Hematopoietic multipotent progenitor cell (in vitro differentiated cells): ENCODE results near the gene CLN6. TPM values are rescaled to one million over a fixed set of nuclear protein-coding genes. Genes with fewer than 3 reads are reported as not detected.
"Not testable (repeated sequence)": the region's sequence is repeated elsewhere in the genome, so short reads cannot be mapped to it uniquely, and the experiment has no call there.

ENCODE experiments used
- DNase-seq, 3 donors: peaks; one replicate each; pipeline ENCODE4 v3.0.0-alpha.2; 2011 to 2015; ENCODE audit warnings: low read depth in 2 of 3, low spot score in 2 of 3
- total RNA-seq: library from RNA; depleted of rRNA; stranded (reverse); fragments of >200 nt; gene quantifications from one replicate; pipeline ENCODE4 v1.2.3, GENCODE V29; 2012

The CLN6 gene
- total RNA-seq, 1 donor = 26.4 TPM

DNA sequence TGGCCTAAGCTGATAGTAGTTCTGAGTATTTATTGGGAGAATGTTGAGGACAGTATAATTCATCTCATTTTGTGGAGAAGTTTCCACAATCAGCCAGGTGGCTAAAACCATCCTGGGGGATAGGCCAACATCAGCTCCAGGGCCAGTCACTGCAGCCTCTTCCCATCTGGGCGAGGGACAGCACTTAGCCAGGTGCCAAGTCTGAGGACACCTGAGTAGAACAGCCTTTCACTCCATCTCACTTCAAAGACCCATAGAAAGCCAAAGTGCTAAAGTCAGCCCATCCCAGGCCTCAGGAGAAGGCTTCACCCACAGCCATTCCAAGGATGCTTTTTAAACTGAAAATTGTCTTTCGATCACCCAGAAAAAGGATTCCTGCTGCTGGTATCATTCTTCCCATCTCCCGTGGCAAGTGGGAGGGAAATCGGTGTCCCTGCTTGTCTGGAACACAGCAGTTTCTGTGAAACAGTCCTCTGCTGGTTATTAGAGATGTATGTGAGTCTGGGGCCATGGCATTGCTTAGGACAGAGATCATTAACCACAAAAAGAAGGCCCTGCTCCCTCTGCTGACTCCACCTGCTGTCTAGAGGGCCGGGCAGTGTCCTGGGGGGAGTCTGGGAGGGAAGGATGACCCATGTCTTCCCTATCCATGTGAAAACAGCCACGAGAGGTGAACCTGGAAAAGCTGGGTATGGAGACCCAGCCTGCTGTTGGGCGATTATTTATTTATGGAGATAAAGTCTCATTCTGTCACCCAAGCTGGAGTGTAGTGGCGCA, 34.0 kb downstream of the CLN6 start:
- no peak for DNase-seq

DNA sequence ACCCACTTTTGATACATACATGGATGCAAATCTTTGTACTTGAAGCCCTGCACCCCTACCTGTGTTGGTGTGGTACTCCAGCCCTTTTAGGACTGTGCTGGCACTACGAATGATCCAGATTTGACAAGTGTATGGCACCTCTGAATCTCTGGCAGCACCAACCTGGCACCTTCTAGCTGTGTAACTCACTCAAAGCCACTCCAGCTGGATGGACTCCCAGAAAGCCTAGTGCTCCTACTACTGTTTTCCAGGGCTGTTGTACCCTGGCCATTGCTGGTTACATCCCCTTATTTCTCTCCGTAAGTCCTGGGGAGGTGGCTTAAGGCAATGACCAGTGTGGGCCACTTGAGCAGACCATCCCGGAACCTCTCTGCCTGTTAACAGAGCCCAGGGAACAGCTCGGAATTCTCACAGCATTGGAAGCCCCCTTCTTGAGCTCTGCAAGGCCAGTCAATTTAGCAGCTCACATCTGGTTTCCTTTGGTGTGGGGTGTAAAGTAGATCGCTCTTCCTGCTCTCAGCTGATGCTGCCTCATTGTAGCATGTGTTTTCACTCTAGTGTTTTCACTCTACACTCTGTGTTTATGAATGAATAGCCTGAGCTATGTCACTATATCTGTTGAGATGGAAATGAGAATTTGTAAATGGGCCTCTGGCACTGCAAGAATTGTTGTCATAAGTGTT, 36.6 kb downstream of the CLN6 start:
- no peak for DNase-seq

GRCh38 chr15:68192117-68192516, 37.4 kb downstream of the CLN6 start:
- no peak for DNase-seq

DNA sequence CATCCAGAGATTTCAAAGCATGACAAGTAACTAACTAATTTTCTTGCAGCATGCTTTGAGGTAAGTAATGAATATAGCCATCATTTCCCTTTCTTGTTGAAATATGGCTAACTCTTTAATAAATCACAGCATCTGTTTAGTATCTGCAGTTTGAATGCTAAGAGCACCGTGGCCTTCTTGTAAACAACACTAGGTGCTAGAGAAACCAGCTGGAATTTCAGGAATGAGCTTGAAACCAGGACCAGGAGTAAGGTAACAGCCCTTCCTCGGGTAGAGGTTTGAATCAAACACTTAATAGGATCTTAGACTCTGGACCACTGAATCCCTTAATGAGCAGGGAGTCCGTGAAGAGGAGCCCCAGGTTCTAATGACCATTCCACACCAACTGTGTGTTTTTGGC, 38.0 kb downstream of the CLN6 start:
- DNase-seq = no peak

GRCh38 chr15:68190048-68190447, 39.5 kb downstream of the CLN6 start:
- DNase-seq = no peak

DNA sequence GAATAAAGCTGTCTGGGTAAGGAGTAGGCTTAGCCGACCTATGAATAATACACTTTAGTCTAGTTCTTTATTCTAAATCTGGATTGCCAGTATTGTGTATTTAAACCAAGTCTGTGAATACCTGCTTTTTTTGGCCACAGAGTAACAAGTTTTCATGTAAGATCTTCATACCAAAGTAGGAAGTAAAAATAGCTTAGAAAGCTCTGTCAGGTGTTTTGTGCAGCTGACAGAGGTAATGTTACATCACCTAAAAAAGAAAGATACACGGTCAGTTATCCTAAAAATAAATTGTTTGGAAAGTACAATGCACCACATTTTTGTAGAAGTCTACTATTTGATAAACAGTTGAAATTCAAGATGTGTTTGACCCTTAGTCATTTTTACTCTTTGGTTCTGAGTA, 40.9 kb downstream of the CLN6 start:
- no peak for DNase-seq

DNA sequence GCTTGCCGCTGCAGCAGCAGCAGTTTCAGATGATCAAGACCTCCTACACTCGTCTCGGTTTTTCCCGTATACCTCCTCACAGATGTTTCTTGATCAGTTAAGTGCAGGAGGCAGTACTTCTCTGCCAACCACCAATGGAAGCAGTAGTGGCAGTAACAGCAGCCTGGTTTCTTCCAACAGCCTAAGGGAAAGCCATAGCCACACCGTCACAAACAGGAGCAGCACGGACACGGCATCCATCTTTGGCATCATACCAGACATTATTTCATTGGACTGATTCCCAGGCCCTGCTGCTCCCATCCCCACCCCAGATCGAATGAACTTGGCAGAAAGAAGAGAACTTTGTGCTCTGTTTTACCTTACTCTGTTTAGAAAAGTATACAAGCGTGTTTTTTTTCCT, 42.0 kb downstream of the CLN6 start:
- no peak for DNase-seq

DNA sequence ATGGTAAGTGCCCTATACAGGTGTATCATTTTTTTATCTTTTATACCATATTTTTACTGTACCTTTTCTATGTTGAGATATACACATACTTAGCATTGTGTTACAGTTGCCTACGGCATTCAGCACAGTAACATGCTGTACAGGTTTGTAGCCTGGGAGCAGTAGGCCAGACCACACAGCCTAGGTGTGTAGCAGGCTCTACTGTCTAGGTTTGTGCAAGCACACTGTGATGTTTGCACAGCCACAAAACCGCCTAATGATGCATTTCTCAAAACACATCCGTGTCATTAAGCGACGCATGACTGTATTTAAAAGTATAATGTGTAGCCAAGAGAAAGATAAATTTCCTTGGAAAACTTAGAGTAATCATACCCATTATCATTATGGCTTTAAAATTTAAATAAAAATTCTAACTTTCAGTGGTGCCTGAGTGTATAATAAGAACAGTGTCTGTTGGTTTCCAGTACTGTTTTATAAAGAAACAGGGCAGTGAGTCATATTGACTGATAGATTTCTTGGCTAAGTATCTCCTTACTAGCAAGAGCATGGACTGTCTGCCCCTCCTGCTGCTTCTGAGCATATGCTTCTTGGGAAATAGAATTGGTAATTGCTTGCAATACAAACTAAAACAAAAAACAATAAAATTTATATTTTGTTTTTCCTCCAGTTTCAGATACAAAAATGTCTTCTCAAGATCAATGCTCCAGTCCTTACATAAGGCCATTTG, 42.7 kb downstream of the CLN6 start:
- DNase-seq = no peak

DNA sequence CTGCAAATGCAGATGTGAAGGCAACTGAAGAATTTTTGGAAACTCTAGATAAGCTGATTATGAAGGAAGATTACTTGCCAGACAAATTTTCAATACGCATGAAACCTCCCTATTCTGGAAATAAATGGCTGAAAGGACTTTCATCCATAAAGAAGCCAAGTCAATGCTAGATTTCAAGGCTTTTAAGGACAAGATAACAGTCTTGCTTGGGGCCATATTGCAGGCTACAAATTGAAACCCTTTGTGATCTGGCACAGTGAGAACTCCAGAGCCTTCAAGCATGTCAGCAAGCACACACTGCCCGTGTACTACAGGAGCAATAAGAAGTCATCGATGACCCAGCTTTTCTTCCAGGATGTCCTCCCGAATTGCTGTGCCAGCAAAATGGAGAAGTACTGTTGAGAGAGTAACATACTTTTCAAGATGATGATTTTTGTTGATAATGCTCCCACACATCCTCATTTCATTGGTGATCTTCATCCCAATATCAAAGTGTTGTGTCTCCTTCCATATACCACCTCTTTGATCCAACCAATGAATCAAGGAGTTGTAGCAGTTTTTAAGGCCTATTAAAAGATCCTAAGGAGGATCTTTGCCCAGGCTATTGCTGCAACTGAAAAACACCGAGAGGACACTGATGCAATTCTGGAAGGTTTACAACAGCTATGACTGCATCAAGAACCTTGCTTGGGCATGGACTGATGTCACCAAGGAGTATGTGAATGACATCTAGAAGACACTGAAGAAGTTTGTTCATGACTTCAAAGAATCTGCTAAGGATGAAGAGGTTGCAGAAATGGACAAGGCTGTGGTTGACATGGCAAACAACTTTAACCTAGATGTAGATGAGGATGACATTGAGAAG, 44.7 kb downstream of the CLN6 start:
- no peak for DNase-seq

- no peak for DNase-seq
These were observed 45.8 kb downstream of the CLN6 start for GRCh38 chr15:68183616-68184315.

DNA sequence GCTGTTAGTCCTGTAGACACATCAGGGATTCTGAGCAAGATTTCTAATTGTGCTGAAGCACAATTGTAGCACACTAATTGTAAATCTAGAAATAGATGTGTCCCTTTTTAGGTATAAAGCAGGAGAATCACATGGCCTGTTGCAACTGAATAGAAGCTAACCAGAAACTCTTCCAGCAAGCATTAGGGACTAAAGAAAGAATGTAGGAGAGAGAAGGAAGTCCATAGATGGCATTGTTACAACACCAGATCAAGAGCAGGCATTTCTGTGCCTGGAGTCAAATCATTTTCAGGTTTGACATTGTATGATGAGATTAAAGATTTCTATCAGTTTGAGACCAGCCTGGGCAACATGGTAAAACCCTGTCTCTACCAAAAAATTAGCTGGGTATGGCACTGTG, 51.8 kb downstream of the CLN6 start:
- no peak for DNase-seq

- DNase-seq = no peak
These were observed 52.9 kb downstream of the CLN6 start for GRCh38 chr15:68176601-68177000.

DNA sequence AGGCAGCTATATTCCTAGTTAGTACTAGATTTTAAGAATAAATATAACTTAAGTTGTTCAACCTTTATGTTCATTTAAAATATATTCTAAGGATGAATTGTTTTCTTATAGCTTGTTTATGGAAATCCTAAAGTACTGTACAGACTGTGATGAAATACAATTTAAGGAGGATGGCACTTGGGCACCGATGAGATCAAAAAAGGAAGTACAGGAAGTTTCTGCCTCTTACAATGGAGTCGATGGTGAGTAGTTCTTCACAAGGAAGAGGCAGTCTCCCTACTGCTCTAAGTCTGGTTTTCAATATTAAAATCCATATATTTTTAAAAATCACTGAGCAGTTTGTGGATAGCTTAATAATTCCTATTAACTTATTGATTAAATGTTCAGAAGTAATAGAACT, 54.0 kb downstream of the CLN6 start:
- peak in 2 of 3 donors; percentile 5 to 12 for DNase-seq

- DNase-seq = no peak
These were observed 56.4 kb downstream of the CLN6 start for GRCh38 chr15:68173119-68173518.

DNA sequence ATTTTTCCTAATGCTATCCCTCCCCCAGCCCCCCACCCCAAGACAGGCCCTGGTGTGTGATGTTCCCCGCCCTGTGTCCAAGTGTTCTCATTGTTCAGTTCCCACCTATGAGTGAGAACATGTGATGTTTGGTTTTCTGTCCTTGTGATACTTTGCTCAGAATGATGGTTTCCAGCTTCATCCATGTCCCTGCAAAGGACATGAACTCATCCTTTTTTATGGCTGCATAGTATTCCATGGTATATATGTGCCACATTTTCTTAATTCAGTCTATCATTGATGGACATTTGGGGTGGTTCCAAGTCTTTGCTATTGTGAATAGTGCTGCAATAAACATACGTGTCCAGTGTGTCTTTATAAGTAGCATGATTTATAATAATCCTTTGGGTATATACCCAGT, 57.5 kb downstream of the CLN6 start:
- not testable (repeated sequence) for DNase-seq

DNA sequence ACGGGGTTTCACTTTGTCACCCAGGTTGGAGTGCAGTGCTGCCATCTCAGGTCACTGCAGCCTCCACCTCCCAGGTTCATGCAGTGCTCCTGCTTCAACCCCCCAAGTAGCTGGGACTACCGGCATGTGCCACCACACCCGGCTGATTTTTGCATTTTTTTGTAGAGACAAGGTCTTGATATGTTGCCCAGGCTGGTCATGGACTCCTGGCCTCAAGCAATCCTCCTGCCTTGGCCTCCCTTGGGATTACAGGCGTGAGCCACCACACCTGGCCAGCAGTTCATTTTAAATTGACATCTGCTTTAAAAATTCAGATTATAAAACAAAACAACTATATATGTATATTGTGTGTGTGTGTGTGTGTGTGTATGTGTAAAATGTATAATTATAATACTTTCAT, 62.7 kb downstream of the CLN6 start:
- no peak for DNase-seq

GRCh38 chr15:68163191-68163590, 66.3 kb downstream of the CLN6 start:
- DNase-seq = no peak

DNA sequence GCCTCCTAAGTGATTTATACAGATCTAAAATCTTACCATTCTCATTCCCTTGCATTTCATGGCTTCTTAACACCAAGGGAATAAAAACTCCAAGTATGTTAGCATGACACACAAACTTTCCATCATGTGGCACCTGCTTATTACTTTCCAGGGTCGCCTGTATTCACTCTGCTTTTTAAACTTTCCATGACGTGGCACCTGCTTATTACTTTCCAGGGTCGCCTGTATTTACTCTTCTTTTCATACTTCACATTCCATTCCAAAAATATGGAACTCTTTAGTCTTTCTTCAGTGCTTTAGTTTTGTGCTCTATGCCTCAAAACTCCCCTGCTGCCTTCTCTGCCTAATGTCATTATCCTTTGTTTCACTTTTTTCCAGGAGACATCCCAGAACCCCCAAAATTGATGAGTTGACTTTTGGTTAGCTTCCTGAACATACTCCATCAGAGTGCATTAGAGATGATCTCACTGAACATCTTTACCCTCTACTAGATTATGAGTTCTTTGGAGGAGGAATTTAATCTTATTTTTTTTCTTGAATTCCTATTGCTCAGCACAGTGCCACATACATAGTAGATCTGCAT, 71.4 kb downstream of the CLN6 start:
- DNase-seq = no peak

DNA sequence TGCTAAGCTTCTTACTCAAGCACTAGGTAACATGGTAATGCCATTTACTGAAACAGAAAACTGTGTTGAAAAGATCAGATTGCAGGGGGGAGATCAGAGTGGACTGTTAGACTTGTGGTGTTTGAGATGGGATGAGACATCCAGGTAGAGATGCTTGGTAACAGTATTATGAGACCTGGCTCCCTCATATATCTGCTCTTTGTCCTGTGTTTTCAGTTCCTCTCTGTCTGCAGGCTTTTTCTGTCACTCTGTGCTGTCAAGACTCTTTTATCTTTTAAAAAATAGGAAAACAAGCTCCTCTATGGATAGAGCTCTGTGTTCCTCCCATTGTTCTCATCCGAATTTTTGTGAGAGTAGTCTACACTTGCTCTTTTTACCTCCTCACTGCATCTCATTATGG, 72.5 kb downstream of the CLN6 start:
- DNase-seq = no peak
